GM23338 (cell line): Measurements from ENCODE around the gene ENPP1. TPM values are rescaled to one million over a fixed set of nuclear protein-coding genes. Genes with fewer than 3 reads are reported as not detected.

Source experiments
- ATAC-seq: fragments of 200-7000 bp; cut with Tn5 transposase; 3 replicates; pipeline ENCODE4 v1.9.1; 2020
- DNase-seq: peaks from one replicate; pipeline ENCODE4 v3.0.0-alpha.2; 2015; ENCODE audit warnings: low spot score
- H2AFZ ChIP-seq: fragments of 200-600 bp; sonication (generic); 2 replicates; pipeline ENCODE4 v1.8.0; 2016; ENCODE audit warnings: antibody characterized with exemption, mild to moderate bottlenecking, moderate library complexity
- H3F3A ChIP-seq: fragments of 200-600 bp; sonication (generic); replicated peaks from 2 replicates; pipeline ENCODE4 v1.8.0; 2017; ENCODE audit warnings: antibody characterized with exemption, mixed run types, low read depth
- H3K27ac ChIP-seq: fragments of 200-600 bp; sonication (generic); 2 replicates; pipeline ENCODE4 v1.6.1; 2016; ENCODE audit warnings: low read depth
- H3K27me3 ChIP-seq: fragments of 200-600 bp; sonication (generic); 2 replicates; pipeline ENCODE4 v1.8.0; 2016; ENCODE audit warnings: mild to moderate bottlenecking, mixed run types, moderate library complexity; ENCODE audit not compliant: insufficient read depth
- H3K36me3 ChIP-seq: fragments of 200-600 bp; sonication (generic); 2 replicates; pipeline ENCODE4 v1.8.0; 2016; ENCODE audit warnings: mild to moderate bottlenecking; ENCODE audit not compliant: insufficient read depth
- H3K4me1 ChIP-seq: fragments of 200-600 bp; sonication (generic); 2 replicates; pipeline ENCODE4 v1.8.0; 2016; ENCODE audit warnings: mild to moderate bottlenecking, moderate library complexity; ENCODE audit not compliant: insufficient read depth
- H3K4me2 ChIP-seq: fragments of 200-600 bp; sonication (generic); 2 replicates; pipeline ENCODE4 v1.7.1; 2017; ENCODE audit warnings: mixed run types
- H3K4me3 ChIP-seq: fragments of 200-600 bp; sonication (generic); 2 replicates; pipeline ENCODE4 v1.6.1; 2016; ENCODE audit warnings: mixed run types
- H3K79me2 ChIP-seq: fragments of 200-600 bp; sonication (generic); replicated peaks from 2 replicates; pipeline ENCODE4 v1.8.0; 2017; ENCODE audit warnings: mild to moderate bottlenecking; ENCODE audit not compliant: insufficient read depth
- H3K9me2 ChIP-seq: fragments of 200-600 bp; sonication (generic); 2 replicates; pipeline ENCODE4 v1.8.0; 2017; ENCODE audit not compliant: insufficient read depth
- H4K20me1 ChIP-seq: fragments of 200-600 bp; sonication (generic); replicated peaks from 2 replicates; pipeline ENCODE4 v1.8.0; 2017; ENCODE audit warnings: mild to moderate bottlenecking; ENCODE audit not compliant: insufficient read depth
- H3K27ac Mint-ChIP-seq: 2 replicates; pipeline ENCODE4 v1.8.0; 2020; ENCODE audit warnings: inconsistent platforms, mild to moderate bottlenecking, moderate library complexity, mixed read lengths
- H3K27me3 Mint-ChIP-seq: 3 replicates; pipeline ENCODE4 v1.8.0; 2022; ENCODE audit warnings: low read depth, mild to moderate bottlenecking, moderate library complexity, mixed read lengths, inconsistent platforms; ENCODE audit not compliant: insufficient read depth, poor library complexity
- H3K36me3 Mint-ChIP-seq: 3 replicates; pipeline ENCODE4 v1.8.0; 2021; ENCODE audit warnings: low read depth, mild to moderate bottlenecking, inconsistent platforms, moderate library complexity, mixed read lengths
- H3K4me1 Mint-ChIP-seq: 3 replicates; pipeline ENCODE4 v1.8.0; 2020; ENCODE audit warnings: mild to moderate bottlenecking, inconsistent platforms, mixed read lengths
- H3K4me3 Mint-ChIP-seq: 3 replicates; pipeline ENCODE4 v1.8.0; 2021; ENCODE audit warnings: moderate library complexity, mild to moderate bottlenecking, inconsistent platforms, mixed read lengths
- H3K9me3 Mint-ChIP-seq: 3 replicates; pipeline ENCODE4 v1.8.0; 2020; ENCODE audit warnings: moderate library complexity, mild to moderate bottlenecking, inconsistent platforms, mixed read lengths
- CREB1 ChIP-seq: fragments of 250-450 bp; sonication (Bioruptor Pico); IDR thresholded peaks from 2 replicates; pipeline ENCODE4 v1.5.0; 2020; ENCODE audit warnings: low read depth, mild to moderate bottlenecking, moderate library complexity
- CTCF ChIP-seq, 2 experiments: fragments of 200-600 bp in 1 of 2; sonication (generic) in 1 of 2; conservative IDR thresholded peaks; 2 replicates each; pipeline versions ENCODE4 v1.5.1 to v1.6.1; 2016 to 2017; ENCODE audit warnings: antibody characterized with exemption in 2 of 2, low read depth in 2 of 2, mild to moderate bottlenecking in 2 of 2, moderate library complexity in 1 of 2
- ETS1 ChIP-seq: IDR thresholded peaks from 2 replicates; pipeline ENCODE4 v1.6.1; 2016; ENCODE audit warnings: antibody characterized with exemption
- EZH2 ChIP-seq: fragments of 200-600 bp; sonication (generic); IDR thresholded peaks from one replicate; pipeline ENCODE4 v1.8.0; 2017; ENCODE audit warnings: antibody characterized with exemption, mild to moderate bottlenecking, low read depth; ENCODE audit not compliant: unreplicated experiment
- EZH2phosphoT487 ChIP-seq: fragments of 200-600 bp; sonication (generic); IDR thresholded peaks from one replicate; pipeline ENCODE4 v1.8.1; 2018; ENCODE audit warnings: antibody characterized with exemption; ENCODE audit not compliant: unreplicated experiment
- JUNB ChIP-seq: IDR thresholded peaks from one replicate; pipeline ENCODE4 v1.6.1; 2016; ENCODE audit warnings: antibody characterized with exemption; ENCODE audit not compliant: unreplicated experiment
- NANOG ChIP-seq: IDR thresholded peaks from 2 replicates; pipeline ENCODE4 v1.6.1; 2016; ENCODE audit warnings: antibody characterized with exemption, borderline replicate concordance
- POLR2AphosphoS5 ChIP-seq: IDR thresholded peaks from 2 replicates; pipeline ENCODE4 v1.6.1; 2016; ENCODE audit warnings: antibody characterized with exemption, low read depth
- REST ChIP-seq: IDR thresholded peaks from one replicate; pipeline ENCODE4 v1.6.1; 2018; ENCODE audit warnings: antibody characterized with exemption; ENCODE audit not compliant: unreplicated experiment
- STAT1 ChIP-seq: IDR thresholded peaks from one replicate; pipeline ENCODE4 v1.6.1; 2016; ENCODE audit warnings: antibody characterized with exemption; ENCODE audit not compliant: unreplicated experiment
- ZNF114 ChIP-seq: fragments of 250-450 bp; sonication (Bioruptor Pico); IDR thresholded peaks from 2 replicates; pipeline ENCODE4 v1.5.0; 2020; ENCODE audit warnings: mild to moderate bottlenecking, moderate library complexity
- ZNF331 ChIP-seq: fragments of 250-450 bp; sonication (Bioruptor Pico); IDR thresholded peaks from 2 replicates; pipeline ENCODE4 v1.5.0; 2020; ENCODE audit warnings: low read depth, mild to moderate bottlenecking, moderate library complexity
- ZNF462 ChIP-seq: fragments of 250-450 bp; sonication (Bioruptor Pico); IDR thresholded peaks from 2 replicates; pipeline ENCODE4 v1.5.0; 2020; ENCODE audit warnings: mild to moderate bottlenecking, moderate library complexity
- polyA plus RNA-seq: library from polyadenylated mRNA; unstranded; fragments of >200 nt; fragmentation: Nextera tagmentation; extraction: Ambion mirVana; gene quantifications from 2 replicates; pipeline ENCODE4 v1.2.1, GENCODE V29; 2016
- total RNA-seq: library from RNA; depleted of rRNA; stranded (reverse); fragments of >200 nt; shearing (Covaris generic); gene quantifications from 2 replicates; pipeline ENCODE4 v1.2.3, GENCODE V29; 2014

Gene ENPP1
- total and polyA plus RNA-seq, 2 experiments from 2014 or later: 17.3 to 46.9 TPM

- H3K4me3 ChIP-seq: no peak overlapping the region
- H2AFZ ChIP-seq: no peak overlapping the region
- no peaks in the 10 kb centered on the region; the same call in 1 of the 2 replicates for H4K20me1 ChIP-seq
- no peak overlapping the region for H3K4me2 ChIP-seq
- H3K4me1 ChIP-seq: no peaks in the 10 kb centered on the region; the same call in 1 of the 2 replicates
- H3K36me3 ChIP-seq: no peaks in the 10 kb centered on the region
- Mint-ChIP-seq H3K4me1 (peaks cover 2% of the 10 kb centered on the region; the same call in 1 of the 3 replicates), H3K9me3 (no peaks in the 10 kb centered on the region), H3K4me3 (no peak overlapping the region), H3K27ac (no peak overlapping the region), H3K27me3 (peaks cover 2% of the 10 kb centered on the region), H3K36me3 (peaks cover 3% of the 10 kb centered on the region; the same call in 2 of the 3 replicates)
- ATAC-seq (no peak), DNase-seq (no peak)
- no peak overlapping the region for H3K27ac ChIP-seq
- no peak for TF ChIP-seq STAT1
- TF ChIP-seq ETS1: no peak
- TF ChIP-seq POLR2AphosphoS5: no peak
- TF ChIP-seq ZNF114 (CRISPR knock-in tag): no peak
- no peak for TF ChIP-seq REST
- TF ChIP-seq CTCF (conservative IDR thresholded peaks at IDR 0.05; ENCODE audit: low read depth in 2 of 2): no peak
- no peak for TF ChIP-seq ZNF331
- TF ChIP-seq EZH2phosphoT487: no peak
- TF ChIP-seq JUNB: no peak
- TF ChIP-seq EZH2: no peak
- no peak for TF ChIP-seq NANOG
- no peak for TF ChIP-seq CREB1 (CRISPR knock-in tag)
- no peak for TF ChIP-seq ZNF462 (CRISPR knock-in tag)
- no peaks in the 10 kb centered on the region for H3F3A ChIP-seq
- H3K9me2 ChIP-seq: no peaks in the 10 kb centered on the region
- 0 out of 2 replicates have a peak, but pooled peaks cover 4% of the 10 kb centered on the region for H3K27me3 ChIP-seq
- no peaks in the 10 kb centered on the region; the same call in none of the 2 replicates for H3K79me2 ChIP-seq
Observed at GRCh38 chr6:131929976-131930375, 122.2 kb downstream of the ENPP1 start.
